Measurements from ENCODE around the gene ZNF536.

DNA sequence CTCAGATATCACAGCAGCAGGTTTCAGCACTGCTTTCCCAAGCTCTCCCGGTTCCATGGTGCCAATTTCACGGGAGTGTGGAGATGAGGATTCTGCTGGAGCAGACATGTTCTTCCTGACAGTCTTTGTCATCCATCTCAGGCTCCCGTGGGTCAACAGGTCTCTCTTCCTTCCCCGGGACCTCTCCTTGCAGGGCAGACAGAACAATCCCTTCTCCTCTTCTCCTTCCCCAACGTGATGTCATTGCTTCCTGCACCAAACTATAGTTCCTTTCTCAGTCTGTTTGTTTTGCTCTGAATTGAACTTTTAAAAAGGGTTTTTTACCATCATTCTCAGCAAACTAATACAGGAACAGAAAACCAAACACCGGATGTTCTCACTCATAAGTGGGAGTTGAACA is 107.9 kb downstream of the ZNF536 start:
- no peak for TF ChIP-seq MYBL2 (CRISPR knock-in tag; IDR thresholded peaks at IDR 0.05)
- TF ChIP-seq ZBTB21 (CRISPR knock-in tag; IDR thresholded peaks at IDR 0.05; ENCODE audit: borderline replicate concordance) = no peak
- TF ChIP-seq MAX (CRISPR knock-in tag; IDR thresholded peaks at IDR 0.05) = no peak
- TF ChIP-seq IRF2 (CRISPR knock-in tag; IDR thresholded peaks at IDR 0.05; ENCODE audit: borderline replicate concordance, low read depth) = no peak
- no peak for TF ChIP-seq CTCF (IDR thresholded peaks at IDR 0.05)
- TF ChIP-seq NFYB (CRISPR knock-in tag; conservative IDR thresholded peaks at IDR 0.05; ENCODE audit: low read depth) = no peak
